Astrocyte of the hippocampus (primary cell): ENCODE results near the gene AGR3.

Experiments used
- DNase-seq: peaks from one replicate; pipeline ENCODE4 v3.0.0; 2011; ENCODE audit warnings: low read depth, low spot score

AGR3 gene

DNA sequence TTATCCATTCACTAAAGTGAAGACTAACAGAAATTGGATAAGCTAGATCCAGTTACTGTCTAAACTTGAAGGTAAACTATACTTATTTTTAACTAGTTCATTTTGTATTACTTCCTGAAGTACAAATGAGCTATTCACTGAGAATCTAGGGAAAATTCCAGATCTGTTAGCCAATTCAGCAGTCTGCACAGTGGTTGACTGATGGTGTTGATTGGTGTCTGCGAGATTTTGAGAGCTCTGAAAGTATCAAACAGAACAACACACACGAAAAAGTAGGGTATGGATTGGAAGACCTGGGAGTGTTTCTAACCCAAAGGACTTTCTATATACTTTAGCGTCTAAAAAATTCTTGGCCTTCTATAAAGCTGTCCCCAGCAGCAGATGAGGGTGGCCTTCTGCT, 43.4 kb downstream of the AGR3 start:
- DNase-seq, result peak; percentile 16

- no peak for DNase-seq
Measured at GRCh38 chr7:16836481-16836880, 45.3 kb downstream of the AGR3 start.

DNA sequence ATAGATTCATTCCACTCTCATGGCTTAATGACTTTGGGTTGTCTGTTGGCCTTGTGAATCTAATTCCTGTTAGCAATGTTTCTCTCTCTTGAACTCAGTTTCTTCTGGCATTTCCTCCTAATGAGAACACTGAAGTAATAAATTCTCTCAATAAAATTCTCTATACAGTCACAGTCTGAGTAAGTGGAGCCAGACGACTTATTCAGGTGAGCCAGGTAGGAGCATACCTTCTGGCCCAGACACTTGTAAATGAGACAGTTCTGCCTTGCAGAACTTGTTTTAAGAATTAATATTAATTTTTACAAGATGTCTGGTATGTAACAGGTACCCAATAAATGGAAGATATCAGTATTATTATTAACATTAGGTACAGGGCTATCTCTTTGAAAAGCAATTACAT, 48.4 kb downstream of the AGR3 start:
- DNase-seq, result no peak

- DNase-seq, result no peak
Measured at GRCh38 chr7:16826060-16826459, 55.7 kb downstream of the AGR3 start.

DNA sequence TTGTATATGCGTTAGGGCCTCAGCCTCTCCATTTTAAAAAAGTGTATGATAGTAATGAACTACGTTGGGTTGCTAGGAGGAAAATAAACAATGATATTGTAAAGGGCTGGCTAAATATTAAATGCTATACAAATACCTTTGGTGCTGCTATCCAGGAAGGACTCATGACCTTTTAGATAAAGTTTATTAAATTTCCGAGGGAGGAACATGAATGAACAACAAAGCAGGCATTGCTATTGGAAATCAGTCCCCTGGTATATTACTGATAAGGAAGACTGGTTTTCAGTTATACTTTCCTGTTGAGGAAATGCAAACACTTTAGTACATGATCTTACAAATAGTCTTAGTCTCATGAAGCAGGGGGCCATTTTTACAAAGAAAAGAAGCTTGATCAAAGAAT, 59.8 kb downstream of the AGR3 start:
- DNase-seq, result no peak

DNA sequence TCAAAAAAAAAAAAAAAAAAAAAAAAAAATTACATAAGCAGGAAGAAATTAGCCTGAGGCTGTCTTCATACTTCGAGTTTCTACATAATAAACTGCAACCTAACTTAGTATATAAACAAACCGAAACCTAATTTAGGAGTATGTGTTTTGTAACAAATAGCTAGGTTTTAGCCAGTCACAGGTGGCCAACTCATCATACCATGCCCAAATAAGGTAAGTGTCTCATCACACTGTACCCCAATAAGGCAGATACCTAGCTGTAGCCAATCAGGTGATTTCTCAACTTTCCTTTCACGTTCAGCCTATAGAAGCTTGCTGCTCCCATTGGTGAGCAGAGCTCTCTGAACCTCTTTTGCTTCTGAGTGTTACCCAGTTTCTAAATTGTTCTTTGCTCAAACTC, 63.1 kb downstream of the AGR3 start:
- no peak for DNase-seq

GRCh38 chr7:16817536-16817935, 64.2 kb downstream of the AGR3 start:
- DNase-seq, result peak; percentile 76

DNA sequence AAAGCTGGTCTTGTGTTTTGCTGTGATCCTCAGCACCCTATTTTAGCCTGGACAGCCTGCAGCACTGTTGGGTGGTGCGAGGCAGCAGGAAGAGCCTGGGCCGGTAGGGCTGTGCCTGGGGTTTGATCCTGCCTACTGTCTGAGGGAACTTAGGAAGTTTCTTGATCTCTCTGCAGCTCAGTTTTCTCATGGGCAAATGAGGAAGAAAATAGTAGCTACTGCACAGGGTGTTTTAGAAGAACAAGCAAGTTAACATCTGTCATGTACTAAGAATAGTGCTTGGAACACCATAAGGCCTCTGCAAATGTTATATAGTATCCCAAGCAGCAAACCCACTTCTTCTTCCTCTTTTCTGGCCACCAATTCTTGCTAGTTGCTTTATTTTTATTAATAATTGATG, 65.0 kb downstream of the AGR3 start:
- DNase-seq, result no peak

DNA sequence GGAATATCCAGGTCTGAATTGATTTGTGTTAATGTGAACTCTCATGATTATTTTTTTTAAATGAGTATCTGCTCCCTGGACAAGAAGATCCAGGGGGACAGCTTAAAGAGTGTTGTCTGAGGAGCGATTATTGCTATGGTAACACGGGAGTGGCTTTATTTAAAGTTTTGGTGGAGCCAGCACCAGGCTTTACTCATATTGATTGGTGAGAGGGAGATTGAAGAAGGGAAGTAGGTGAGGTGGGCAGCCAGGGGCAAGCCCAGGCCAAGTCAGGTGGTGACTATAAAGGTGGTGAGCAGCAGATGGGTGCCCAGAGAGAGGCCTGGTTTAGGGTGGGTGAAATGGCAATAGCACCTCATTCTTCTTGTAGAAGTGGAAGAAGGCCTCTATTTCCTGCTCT, 66.8 kb downstream of the AGR3 start:
- DNase-seq, result no peak

GRCh38 chr7:16813232-16813616, 68.6 kb downstream of the AGR3 start:
- DNase-seq, result peak; percentile 88

DNA sequence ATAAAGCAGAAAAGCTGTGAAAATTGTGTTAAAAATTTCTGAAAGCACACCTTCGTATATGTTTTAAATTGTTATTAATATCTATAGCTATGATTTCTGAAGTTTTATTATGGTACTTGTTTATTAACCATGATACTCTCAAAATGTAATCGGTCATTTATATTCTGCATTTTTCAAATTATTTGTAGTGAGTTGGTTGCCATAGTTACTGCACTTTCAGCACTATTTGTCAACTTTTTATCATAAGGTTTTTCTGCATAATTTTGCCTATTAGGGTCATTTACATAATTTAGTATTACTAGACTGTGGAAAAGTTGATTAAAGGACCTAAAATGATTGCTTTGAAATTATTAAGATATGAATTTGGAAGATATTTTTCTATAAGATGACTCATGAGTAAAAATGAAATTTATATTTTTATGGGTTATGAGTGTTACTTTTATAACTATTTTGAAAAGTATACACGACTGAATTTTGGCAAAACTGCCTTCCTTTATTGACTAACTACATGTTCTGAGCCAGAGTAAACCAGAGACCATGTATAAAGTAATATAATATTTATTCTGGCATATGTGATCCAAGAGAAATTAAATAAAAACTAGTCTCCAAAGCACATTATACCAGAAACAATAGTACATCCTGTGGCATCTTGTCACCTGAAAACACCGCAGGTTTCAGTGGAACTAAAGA, 69.1 kb downstream of the AGR3 start:
- DNase-seq, result no peak

GRCh38 chr7:16811551-16811950, 70.2 kb downstream of the AGR3 start:
- peak; percentile 56 for DNase-seq

DNA sequence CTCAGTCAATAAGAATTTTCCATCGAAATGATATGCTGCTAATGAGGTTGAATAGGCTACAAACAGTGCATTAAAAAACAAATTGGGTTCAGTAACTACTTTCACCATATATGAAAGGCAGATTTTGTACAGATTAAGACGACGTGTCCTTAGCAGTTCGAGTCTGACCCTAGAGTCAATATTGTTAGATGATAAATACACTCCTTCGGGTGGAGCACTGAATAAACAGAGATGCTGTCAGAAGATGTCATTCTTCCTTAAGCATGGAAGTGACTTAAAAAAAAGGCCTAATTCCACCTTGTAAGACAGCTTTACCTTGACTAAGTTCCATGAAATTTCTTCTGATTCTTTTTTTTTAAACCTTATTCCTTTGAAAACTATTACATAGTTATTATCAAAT, 71.2 kb downstream of the AGR3 start:
- no peak for DNase-seq

GRCh38 chr7:16810112-16810511, 71.7 kb downstream of the AGR3 start:
- DNase-seq, result peak; percentile 19
